ACC112 (cell line): Measurements from ENCODE around the gene LILRA6.
"Not testable (repeated sequence)": the region's sequence is repeated elsewhere in the genome, so short reads cannot be mapped to it uniquely, and the experiment has no call there.

Experiments
- H2AFZ ChIP-seq: fragments of 200-600 bp; sonication (generic); one replicate; pipeline ENCODE4 v1.6.0; 2017; ENCODE audit warnings: antibody characterized with exemption, low read length; ENCODE audit not compliant: unreplicated experiment
- H3K27ac ChIP-seq: fragments of 200-600 bp; sonication (generic); 2 replicates; pipeline ENCODE4 v1.5.1; 2014; ENCODE audit warnings: low read depth, mild to moderate bottlenecking, antibody characterized with exemption, low read length, moderate library complexity
- H3K27me3 ChIP-seq: fragments of 200-600 bp; sonication (generic); 2 replicates; pipeline ENCODE4 v1.6.1; 2014; ENCODE audit warnings: mild to moderate bottlenecking, antibody characterized with exemption, low read length, moderate library complexity, mixed read lengths; ENCODE audit not compliant: insufficient read depth
- H3K36me3 ChIP-seq: fragments of 200-600 bp; sonication (generic); 2 replicates; pipeline ENCODE4 v1.6.1; 2016; ENCODE audit warnings: mild to moderate bottlenecking, antibody characterized with exemption, low read length, moderate library complexity, mixed read lengths; ENCODE audit not compliant: insufficient read depth
- H3K4me1 ChIP-seq: fragments of 200-600 bp; sonication (generic); one replicate; pipeline ENCODE4 v1.6.1; 2016; ENCODE audit warnings: low read length, mixed read lengths; ENCODE audit not compliant: insufficient read depth, unreplicated experiment, control insufficient read depth
- H3K4me3 ChIP-seq: fragments of 200-600 bp; sonication (generic); 2 replicates; pipeline ENCODE4 v1.5.1; 2014; ENCODE audit warnings: mild to moderate bottlenecking, low read depth, low read length
- H3K79me2 ChIP-seq: fragments of 200-600 bp; sonication (generic); one replicate; pipeline ENCODE4 v1.6.0; 2016; ENCODE audit warnings: low read length; ENCODE audit not compliant: control insufficient read depth, unreplicated experiment, insufficient read depth

Gene LILRA6

DNA sequence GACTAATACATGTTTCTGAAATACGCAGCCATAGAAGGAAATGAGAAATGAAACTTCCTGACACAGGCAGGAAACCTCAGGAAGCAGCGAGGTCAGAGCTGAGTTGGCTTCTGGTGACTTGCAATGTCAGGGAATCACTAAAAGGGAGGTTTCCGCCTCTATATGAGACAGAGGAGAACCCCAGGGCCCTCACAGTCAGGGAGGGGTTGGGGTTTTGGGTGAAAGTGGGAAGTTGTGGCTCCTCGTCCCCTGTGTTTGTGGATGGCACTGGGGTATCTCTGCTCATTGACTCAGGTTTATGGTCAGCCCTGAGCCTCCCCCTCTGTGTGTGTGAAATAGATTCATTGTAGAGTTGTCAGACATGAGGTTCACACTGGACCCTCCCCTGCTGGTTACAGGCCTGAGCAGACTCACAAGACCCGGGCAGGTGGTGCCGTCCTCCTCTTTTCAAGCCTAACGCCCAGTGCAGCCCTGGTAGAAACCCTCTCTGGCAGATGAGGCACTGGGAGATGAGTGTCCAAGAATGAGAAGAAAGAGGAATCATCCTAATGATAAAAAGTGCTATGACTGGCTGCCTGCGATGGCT is 5.5 kb upstream of the LILRA6 start:
- 0 out of 2 replicates have a peak, but pooled peaks cover 4% of the 10 kb centered on the region for H3K27me3 ChIP-seq
- H3K4me1 ChIP-seq = peaks cover 2% of the 10 kb centered on the region
- no peak overlapping the region for H3K4me3 ChIP-seq
- no peak overlapping the region for H2AFZ ChIP-seq
- H3K79me2 ChIP-seq = no peaks in the 10 kb centered on the region
- no peaks in the 10 kb centered on the region for H3K36me3 ChIP-seq
- H3K27ac ChIP-seq = no peak overlapping the region

DNA sequence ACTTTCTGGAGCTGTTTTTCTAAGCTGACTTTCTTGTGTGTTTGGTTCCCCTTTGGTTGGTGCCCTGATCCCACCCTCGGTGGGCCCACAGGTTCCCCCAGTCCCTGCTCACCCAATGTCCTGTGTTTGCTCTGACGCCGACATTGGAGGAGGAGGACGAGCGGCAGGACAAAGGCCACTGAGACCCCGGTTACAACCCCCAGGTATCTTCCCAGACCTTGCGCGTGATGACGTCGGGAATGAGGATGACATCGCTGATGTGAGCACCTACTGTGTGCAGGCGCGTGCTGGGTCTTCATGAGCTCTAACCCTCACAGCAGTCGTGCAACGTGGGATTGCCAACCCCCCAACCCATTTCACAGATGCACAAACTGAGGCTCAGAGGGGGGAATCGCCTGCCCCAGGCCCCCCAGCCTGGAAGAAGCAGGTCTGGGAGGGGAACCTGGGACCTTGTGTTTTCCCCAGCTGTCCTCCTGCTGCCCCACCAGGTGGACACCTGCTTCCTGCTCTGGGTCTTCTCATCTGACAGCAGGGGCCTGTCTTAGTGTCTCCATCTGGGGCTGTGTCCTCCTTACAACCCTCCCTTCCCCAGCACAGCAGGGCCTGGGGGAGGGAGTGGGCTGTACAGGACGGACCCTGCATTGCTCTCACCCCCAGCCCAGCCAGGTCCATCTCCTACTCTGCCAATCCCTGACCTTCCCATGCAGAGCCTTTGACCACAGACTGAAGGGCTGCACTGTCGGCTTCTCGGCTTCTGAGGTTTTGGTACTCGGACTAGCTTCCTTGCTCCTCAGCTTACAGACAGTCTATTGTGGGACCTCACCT is 4.7 kb upstream of the LILRA6 start:
- no peak overlapping the region for H3K4me3 ChIP-seq
- no peaks in the 10 kb centered on the region for H3K27me3 ChIP-seq
- H3K4me1 ChIP-seq = peaks cover 2% of the 10 kb centered on the region

DNA sequence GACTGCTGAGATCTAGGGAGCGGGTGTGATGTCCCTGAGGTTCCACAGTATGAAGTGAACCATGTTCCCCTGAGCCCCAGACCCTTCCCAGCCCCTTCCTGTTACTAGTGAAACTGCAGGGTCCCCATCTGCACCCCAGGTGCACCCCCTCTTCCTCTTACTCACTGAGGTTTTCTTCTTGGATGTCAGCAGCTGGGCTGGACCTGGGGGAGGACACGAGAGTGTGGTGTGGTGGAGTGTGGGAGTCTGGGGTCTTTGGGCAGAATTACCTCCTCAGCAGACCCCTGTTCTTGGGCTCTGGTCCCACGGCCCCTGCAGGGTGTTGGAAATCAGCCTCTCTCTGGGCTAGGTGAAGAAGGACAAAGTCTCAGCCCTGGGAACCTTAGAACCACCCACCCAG is 3.3 kb upstream of the LILRA6 start:
- Histone ChIP-seq H3K4me3 (no peak overlapping the region), H3K4me1 (peaks cover 2% of the 10 kb centered on the region), H3K27ac (no peak overlapping the region), H3K36me3 (no peaks in the 10 kb centered on the region), H3K79me2 (no peaks in the 10 kb centered on the region), H3K27me3 (no peaks in the 10 kb centered on the region), H2AFZ (no peak overlapping the region)

More for the DNA sequence above, 4.7 kb upstream of the LILRA6 start:
- Histone ChIP-seq H3K27ac (no peak overlapping the region), H2AFZ (no peak overlapping the region), H3K36me3 (no peaks in the 10 kb centered on the region), H3K79me2 (no peaks in the 10 kb centered on the region)

- H3K27me3 ChIP-seq, H3K4me3 ChIP-seq: not testable (repeated sequence)
Measured at GRCh38 chr19:54243809-54244208, 1.2 kb upstream of the LILRA6 start.

DNA sequence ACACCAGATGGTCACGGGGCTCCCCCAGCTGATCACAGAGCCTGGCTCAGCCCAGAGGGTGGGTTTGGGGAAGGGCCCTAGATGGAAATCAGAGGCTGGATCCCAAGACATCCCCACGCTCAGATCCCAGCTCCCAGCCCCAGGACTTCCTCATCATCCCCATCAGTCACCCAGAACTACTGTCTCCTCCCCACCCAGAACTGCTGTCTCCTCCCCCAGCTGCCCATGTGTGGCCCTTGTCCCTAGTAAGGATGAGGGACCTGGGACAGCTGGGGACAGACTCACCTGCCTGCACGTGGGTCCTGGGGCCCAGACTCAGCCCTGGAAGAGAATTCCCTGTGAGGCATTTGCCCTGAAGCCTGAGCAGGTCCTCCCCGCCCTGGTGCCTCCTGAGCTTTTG is 356 bp downstream of the LILRA6 start:
- H3K27ac ChIP-seq, H2AFZ ChIP-seq, H3K27me3 ChIP-seq, H3K79me2 ChIP-seq, H3K36me3 ChIP-seq, H3K4me1 ChIP-seq, H3K4me3 ChIP-seq: not testable (repeated sequence)

More at GRCh38 chr19:54243809-54244208, 1.2 kb upstream of the LILRA6 start:
- not testable (repeated sequence) for H2AFZ ChIP-seq, H3K4me1 ChIP-seq, H3K27ac ChIP-seq, H3K36me3 ChIP-seq, H3K79me2 ChIP-seq

GRCh38 chr19:54240372-54241336 is 1.9 kb downstream of the LILRA6 start:
- not testable (repeated sequence) for H3K79me2 ChIP-seq, H3K4me3 ChIP-seq, H3K4me1 ChIP-seq, H3K36me3 ChIP-seq, H3K27me3 ChIP-seq, H3K27ac ChIP-seq, H2AFZ ChIP-seq

- H3K4me3 ChIP-seq, H3K36me3 ChIP-seq, H3K27ac ChIP-seq, H2AFZ ChIP-seq, H3K79me2 ChIP-seq, H3K4me1 ChIP-seq: not testable (repeated sequence)
- peaks cover 10% of the 10 kb centered on the region; the same call in 1 of the 2 replicates for H3K27me3 ChIP-seq
Measured at GRCh38 chr19:54239491-54240371, 2.9 kb downstream of the LILRA6 start.

DNA sequence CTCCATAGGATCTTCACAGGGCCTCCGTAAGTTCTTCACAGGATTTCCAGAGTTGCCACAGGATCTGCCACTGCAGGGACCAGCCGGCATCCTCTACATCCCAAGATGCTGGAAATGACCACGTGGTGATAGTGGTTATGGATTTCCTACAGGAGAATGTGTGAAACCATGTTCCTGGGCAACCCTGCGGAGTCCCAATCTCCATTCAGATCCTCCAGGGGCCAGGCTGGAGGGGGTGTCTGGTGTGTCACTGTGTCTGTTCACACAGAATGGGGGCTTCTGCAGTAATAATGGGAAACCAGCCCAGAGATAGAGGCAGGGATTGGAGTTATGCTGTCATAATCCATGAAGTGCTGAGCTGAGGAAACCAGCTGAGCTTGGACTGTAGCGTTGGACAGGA is 8.6 kb downstream of the LILRA6 start:
- Histone ChIP-seq H3K36me3 (no peaks in the 10 kb centered on the region), H3K79me2 (no peaks in the 10 kb centered on the region), H3K4me3 (no peak overlapping the region), H2AFZ (no peak overlapping the region), H3K27ac (no peak overlapping the region), H3K4me1 (no peaks in the 10 kb centered on the region), H3K27me3 (peaks cover 17% of the 10 kb centered on the region; the same call in 1 of the 2 replicates)

DNA sequence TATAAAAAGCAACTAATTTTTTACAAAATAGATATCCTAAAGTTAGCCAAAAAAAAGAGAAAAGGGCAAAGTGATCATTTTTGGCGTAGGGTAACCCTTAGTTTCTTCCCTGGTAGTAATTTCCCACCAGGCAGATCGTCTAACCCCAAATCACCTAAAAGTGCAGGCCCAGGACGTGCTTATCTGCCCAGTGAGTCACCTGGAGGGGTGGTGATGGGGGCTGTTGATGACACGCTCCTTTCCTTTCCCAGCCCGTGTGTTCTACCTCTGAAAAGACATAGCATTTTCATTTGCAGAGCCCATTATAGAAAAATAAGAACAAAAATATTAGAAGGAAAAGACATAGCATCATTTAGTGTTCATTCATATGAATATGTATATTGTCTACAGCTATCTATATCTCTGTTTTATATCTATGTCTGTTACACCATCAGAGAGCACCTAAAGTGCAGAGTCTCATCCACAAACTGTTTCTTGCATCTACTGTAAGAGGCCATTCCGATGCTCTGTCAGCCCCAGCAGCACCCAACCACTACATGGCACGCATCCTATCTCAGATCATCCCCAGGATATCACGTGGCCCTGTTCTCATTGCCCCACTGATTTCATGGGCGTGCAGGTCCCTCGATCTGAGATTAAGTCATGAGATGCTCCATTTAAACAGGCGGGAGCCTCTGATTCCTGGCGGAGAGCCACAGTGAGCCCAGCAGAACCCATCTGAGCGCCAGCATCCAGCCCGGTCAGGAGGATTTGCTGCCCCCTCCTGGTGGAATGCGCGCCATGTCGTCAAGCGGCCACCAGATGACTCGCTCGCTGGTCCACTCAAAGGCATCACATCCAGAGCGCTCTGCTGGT is 11.3 kb downstream of the LILRA6 start:
- H3K27me3 ChIP-seq = peaks cover 17% of the 10 kb centered on the region; the same call in 1 of the 2 replicates
- H3K4me3 ChIP-seq = no peak overlapping the region
- no peak overlapping the region for H3K27ac ChIP-seq
- H3K36me3 ChIP-seq = no peaks in the 10 kb centered on the region
- H2AFZ ChIP-seq = no peak overlapping the region
- no peaks in the 10 kb centered on the region for H3K4me1 ChIP-seq
- H3K79me2 ChIP-seq = no peaks in the 10 kb centered on the region
